DND-41 (cell line): ENCODE measurements around the gene SOCS7.
A peak's percentile ranks its signal among the peaks of the same experiment; 100 is the strongest.

Experiments
- ATAC-seq: fragments of 200-7000 bp; cut with Tn5 transposase; 3 replicates; pipeline ENCODE4 v1.9.1; 2021; ENCODE audit warnings: low read depth; ENCODE audit not compliant: insufficient read depth
- DNase-seq: peaks from one replicate; pipeline ENCODE4 v3.0.0-alpha.2; 2020
- H2AFZ ChIP-seq: 2 replicates; pipeline ENCODE4 v1.6.0; 2012; ENCODE audit warnings: low read depth, low read length
- H3K27ac ChIP-seq: 2 replicates; pipeline ENCODE4 v1.5.1; 2012; ENCODE audit warnings: low read length, inconsistent platforms
- H3K27me3 ChIP-seq: fragments of 200-600 bp; sonication (generic); 2 replicates; pipeline ENCODE4 v1.6.0; 2012; ENCODE audit warnings: low read length, mild to moderate bottlenecking, inconsistent platforms; ENCODE audit not compliant: insufficient read depth, poor library complexity
- H3K36me3 ChIP-seq: 2 replicates; pipeline ENCODE4 v1.5.1; 2012; ENCODE audit warnings: low read length, inconsistent platforms; ENCODE audit not compliant: insufficient read depth
- H3K4me1 ChIP-seq: 2 replicates; pipeline ENCODE4 v1.5.1; 2012; ENCODE audit warnings: mild to moderate bottlenecking, low read length; ENCODE audit not compliant: insufficient read depth
- H3K4me2 ChIP-seq: 2 replicates; pipeline ENCODE4 v1.6.0; 2012; ENCODE audit warnings: mild to moderate bottlenecking, moderate library complexity, low read length, inconsistent platforms; ENCODE audit not compliant: insufficient read depth
- H3K4me3 ChIP-seq, 2 experiments: fragments of 200-600 bp in 1 of 2; shearing (Covaris generic) in 1 of 2; 2 replicates each; pipeline ENCODE4 v1.5.1; 2012 to 2016; ENCODE audit warnings: inconsistent platforms in 2 of 2, low read length in 2 of 2, mild to moderate bottlenecking in 2 of 2, low read depth in 1 of 2, moderate library complexity in 1 of 2
- H3K79me2 ChIP-seq: 2 replicates; pipeline ENCODE4 v1.6.0; 2012; ENCODE audit warnings: low read length, inconsistent platforms; ENCODE audit not compliant: insufficient read depth
- H3K9ac ChIP-seq: 2 replicates; pipeline ENCODE4 v1.6.0; 2012; ENCODE audit warnings: low read depth, mild to moderate bottlenecking, inconsistent platforms, low read length, moderate library complexity
- H3K9me3 ChIP-seq: 2 replicates; pipeline ENCODE4 v1.5.1; 2012; ENCODE audit warnings: low read length, moderate library complexity, mild to moderate bottlenecking, inconsistent platforms; ENCODE audit not compliant: insufficient read depth, severe bottlenecking
- H4K20me1 ChIP-seq: 2 replicates; pipeline ENCODE4 v1.6.0; 2012; ENCODE audit warnings: low read length; ENCODE audit not compliant: insufficient read depth
- CTCF ChIP-seq: IDR thresholded peaks from 2 replicates; pipeline ENCODE4 v1.5.1; 2012; ENCODE audit warnings: borderline replicate concordance, low read length, moderate library complexity, mild to moderate bottlenecking; ENCODE audit not compliant: poor library complexity, severe bottlenecking; ENCODE audit errors: extremely low read depth
- EZH2 ChIP-seq: IDR thresholded peaks from 3 replicates; pipeline ENCODE4 v1.6.1; 2012; ENCODE audit warnings: borderline replicate concordance, low read depth, mild to moderate bottlenecking, moderate library complexity, low read length, inconsistent platforms; ENCODE audit not compliant: severe bottlenecking

Gene SOCS7

DNA sequence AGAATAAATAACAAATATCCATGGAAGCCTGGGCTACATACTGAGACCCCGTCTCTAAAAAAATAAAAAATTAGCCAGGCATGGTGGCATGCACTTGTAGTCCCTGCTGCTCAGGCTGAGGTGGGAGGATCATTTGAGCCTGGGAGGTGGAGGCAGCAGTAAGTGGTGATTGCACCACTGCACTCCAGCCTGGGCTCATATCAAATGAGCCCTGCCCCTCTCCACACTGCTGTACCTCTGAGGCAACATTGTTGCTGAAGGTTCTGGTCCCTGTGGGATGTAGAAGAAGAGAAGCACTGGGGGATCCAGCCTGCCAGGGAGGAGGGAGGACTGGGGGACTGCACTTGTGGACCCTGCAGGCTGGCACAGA lies 65.2 kb downstream of the SOCS7 start:
- H2AFZ ChIP-seq: 0 out of 2 replicates have a peak overlapping the region, but pooled peaks have one; percentile 16
- H3K9me3 ChIP-seq: no peaks in the 10 kb centered on the region
- DNase-seq (peak; percentile 30), ATAC-seq (no peak)
- H3K9ac ChIP-seq: peak overlapping the region; percentile 81; the same call in 1 of the 2 replicates
- H3K4me2 ChIP-seq: no peak overlapping the region
- H4K20me1 ChIP-seq: no peaks in the 10 kb centered on the region
- H3K4me1 ChIP-seq: peaks cover 67% of the 10 kb centered on the region
- TF ChIP-seq EZH2 (no peak), CTCF (no peak)
- H3K27ac ChIP-seq: peak overlapping the region; percentile 85
- peaks cover 3% of the 10 kb centered on the region for H3K27me3 ChIP-seq
- no peak overlapping the region for H3K4me3 ChIP-seq
- no peaks in the 10 kb centered on the region for H3K79me2 ChIP-seq
- H3K36me3 ChIP-seq: no peaks in the 10 kb centered on the region

DNA sequence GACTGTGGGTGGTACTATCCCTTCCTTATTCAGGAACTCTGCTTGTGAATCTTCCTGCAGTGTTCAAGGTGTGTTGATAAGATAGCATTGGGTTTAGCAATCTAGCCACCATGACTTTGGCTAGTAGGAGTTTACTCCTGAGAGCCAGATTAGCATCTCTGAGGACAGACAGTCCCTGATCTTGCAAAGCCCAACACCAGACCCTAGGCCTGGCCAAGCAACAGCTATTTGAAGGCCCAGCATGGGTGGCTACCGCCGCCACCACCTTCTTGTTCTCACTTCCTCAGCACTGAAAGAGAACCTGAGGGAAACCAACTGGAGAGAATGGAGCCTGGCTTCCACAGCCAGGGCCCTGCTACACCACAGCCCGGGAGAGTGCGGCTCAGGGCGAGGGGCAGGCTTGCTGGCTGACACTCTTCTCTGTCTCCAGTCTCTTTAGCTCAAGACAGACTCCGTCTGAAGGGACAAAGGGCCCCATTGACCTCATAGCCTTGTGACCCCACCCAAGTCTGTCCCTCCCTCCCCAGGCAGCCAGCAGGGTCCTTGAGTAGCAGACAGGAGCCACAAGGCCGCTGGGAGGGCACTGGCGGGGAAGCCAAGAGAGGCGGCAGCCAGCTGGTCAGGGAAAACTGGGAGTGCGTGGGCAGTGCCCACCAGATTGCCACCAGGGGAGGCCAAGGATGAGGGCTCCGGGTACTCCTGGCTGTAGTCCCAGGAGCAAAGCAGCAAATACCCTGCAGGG lies 65.7 kb downstream of the SOCS7 start:
- no peaks in the 10 kb centered on the region for H3K79me2 ChIP-seq
- H3K36me3 ChIP-seq: no peaks in the 10 kb centered on the region
- no peak overlapping the region for H3K4me2 ChIP-seq
- 0 out of 2 replicates have a peak overlapping the region, but pooled peaks have one; percentile 16 for H2AFZ ChIP-seq
- no peak overlapping the region for H3K9ac ChIP-seq
- peak overlapping the region; percentile 85 for H3K27ac ChIP-seq
- no peaks in the 10 kb centered on the region for H3K9me3 ChIP-seq
- no peak for TF ChIP-seq CTCF
- peaks cover 73% of the 10 kb centered on the region for H3K4me1 ChIP-seq
- ATAC-seq (no peak), DNase-seq (no peak)
- H3K4me3 ChIP-seq: no peak overlapping the region
- H4K20me1 ChIP-seq: no peaks in the 10 kb centered on the region
- peaks cover 3% of the 10 kb centered on the region for H3K27me3 ChIP-seq

- H3K4me1 ChIP-seq: peaks cover 76% of the 10 kb centered on the region
- peak overlapping the region; percentile 64; the same call in 1 of the 2 replicates for H3K4me2 ChIP-seq
- H3K27ac ChIP-seq: no peak overlapping the region
These were observed 66.5 kb downstream of the SOCS7 start for GRCh38 chr17:38418062-38418692.

More at GRCh38 chr17:38418062-38418692, 66.5 kb downstream of the SOCS7 start:
- Histone ChIP-seq H2AFZ (no peak overlapping the region), H3K9me3 (no peaks in the 10 kb centered on the region), H3K79me2 (no peaks in the 10 kb centered on the region), H4K20me1 (no peaks in the 10 kb centered on the region), H3K36me3 (no peaks in the 10 kb centered on the region), H3K9ac (no peak overlapping the region), H3K4me3 (peak overlapping the region in 1 of 2 experiments; percentile 48; a peak in 1 of 4 replicates), H3K27me3 (peaks cover 3% of the 10 kb centered on the region)
- DNase-seq: no peak
- ATAC-seq: no peak
- TF ChIP-seq EZH2 (no peak), CTCF (no peak)
